Left lobe of liver (tissue), 2 donors: ENCODE results near the gene HDAC7. TPM values are rescaled to one million over a fixed set of nuclear protein-coding genes. Genes with fewer than 3 reads are reported as not detected.

ENCODE experiments used
- ATAC-seq: fragments of 200-7000 bp; cut with Tn5 transposase; one replicate; pipeline ENCODE4 v1.9.1; 2020; ENCODE audit warnings: mild to moderate bottlenecking, moderate library complexity
- DNase-seq: peaks from one replicate; pipeline ENCODE4 v3.0.0-alpha.2; 2020; ENCODE audit warnings: low spot score
- total RNA-seq: library from RNA; stranded (reverse); gene quantifications from one replicate; pipeline ENCODE4 v1.2.1, GENCODE V29; 2021
- donor health status: DM: no; HTN: no; CAD: no; lungs with moderate emphysema.
- donor health status: DM: no; HTN: yes; CAD: no.

HDAC7 gene
- total RNA-seq, 1 donor from 2014 or later = 8.1 TPM

- DNase-seq = no peak
- ATAC-seq = peak; percentile 16
Observed at GRCh38 chr12:47770086-47770726, 49.5 kb downstream of the HDAC7 start.

- ATAC-seq = no peak
- DNase-seq = no peak
Observed at GRCh38 chr12:47769234-47770085, 50.2 kb downstream of the HDAC7 start.

- DNase-seq (no peak), ATAC-seq (peak; percentile 47)
Observed at GRCh38 chr12:47768323-47768811, 51.3 kb downstream of the HDAC7 start.

- peak; percentile 71 for ATAC-seq
- peak; percentile 62 for DNase-seq
Observed at GRCh38 chr12:47767216-47767724, 52.4 kb downstream of the HDAC7 start.

- no peak for ATAC-seq
- no peak for DNase-seq
Observed at GRCh38 chr12:47766502-47767215, 53.0 kb downstream of the HDAC7 start.

GRCh38 chr12:47763481-47764346 is 56.0 kb downstream of the HDAC7 start:
- no peak for DNase-seq
- ATAC-seq = no peak

GRCh38 chr12:47762850-47763465 is 56.7 kb downstream of the HDAC7 start:
- DNase-seq (no peak), ATAC-seq (no peak)

- peak; percentile 79 for DNase-seq
- ATAC-seq = peak; percentile 92
Observed at GRCh38 chr12:47758834-47759690, 60.6 kb downstream of the HDAC7 start, which contains the start of gene RAPGEF3. RAPGEF3 (minus strand) TSS chr12:47758880; CDS start chr12:47758556, 324 bp downstream.

GRCh38 chr12:47758584-47758833 is 61.2 kb downstream of the HDAC7 start:
- no peak for ATAC-seq

GRCh38 chr12:47757840-47758583 is 61.7 kb downstream of the HDAC7 start:
- ATAC-seq (peak; percentile 19), DNase-seq (no peak)

More at GRCh38 chr12:47758584-47758833, 61.2 kb downstream of the HDAC7 start:
- no peak for DNase-seq

- DNase-seq (no peak), ATAC-seq (no peak)
Observed at GRCh38 chr12:47757364-47757839, 62.3 kb downstream of the HDAC7 start.

- no peak for DNase-seq
- ATAC-seq = no peak
Observed at GRCh38 chr12:47755655-47756562, 63.8 kb downstream of the HDAC7 start.

- no peak for ATAC-seq
- no peak for DNase-seq
Observed at GRCh38 chr12:47754881-47755280, 64.8 kb downstream of the HDAC7 start.

GRCh38 chr12:47754126-47754525 is 65.6 kb downstream of the HDAC7 start:
- ATAC-seq (no peak), DNase-seq (no peak)

- DNase-seq (no peak), ATAC-seq (peak; percentile 46)
Observed at GRCh38 chr12:47753021-47754001, 66.4 kb downstream of the HDAC7 start.

GRCh38 chr12:47752552-47752951 is 67.2 kb downstream of the HDAC7 start:
- DNase-seq = no peak
- no peak for ATAC-seq
